ENCODE results near the gene ZNF559.

Gene ZNF559

GRCh38 chr19:9352505-9352904 is 28.5 kb downstream of the ZNF559 start:
- TF ChIP-seq, protein P1, sequence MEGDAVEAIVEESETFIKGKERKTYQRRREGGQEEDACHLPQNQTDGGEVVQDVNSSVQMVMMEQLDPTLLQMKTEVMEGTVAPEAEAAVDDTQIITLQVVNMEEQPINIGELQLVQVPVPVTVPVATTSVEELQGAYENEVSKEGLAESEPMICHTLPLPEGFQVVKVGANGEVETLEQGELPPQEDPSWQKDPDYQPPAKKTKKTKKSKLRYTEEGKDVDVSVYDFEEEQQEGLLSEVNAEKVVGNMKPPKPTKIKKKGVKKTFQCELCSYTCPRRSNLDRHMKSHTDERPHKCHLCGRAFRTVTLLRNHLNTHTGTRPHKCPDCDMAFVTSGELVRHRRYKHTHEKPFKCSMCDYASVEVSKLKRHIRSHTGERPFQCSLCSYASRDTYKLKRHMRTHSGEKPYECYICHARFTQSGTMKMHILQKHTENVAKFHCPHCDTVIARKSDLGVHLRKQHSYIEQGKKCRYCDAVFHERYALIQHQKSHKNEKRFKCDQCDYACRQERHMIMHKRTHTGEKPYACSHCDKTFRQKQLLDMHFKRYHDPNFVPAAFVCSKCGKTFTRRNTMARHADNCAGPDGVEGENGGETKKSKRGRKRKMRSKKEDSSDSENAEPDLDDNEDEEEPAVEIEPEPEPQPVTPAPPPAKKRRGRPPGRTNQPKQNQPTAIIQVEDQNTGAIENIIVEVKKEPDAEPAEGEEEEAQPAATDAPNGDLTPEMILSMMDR (IDR thresholded peaks at IDR 0.05; ENCODE audit: low read depth, low read length): no peak
- no peak overlapping the region for H3K4me3 ChIP-seq (ENCODE audit: low read depth, low read length)
- in situ Hi-C loops (cut with HindIII; ENCODE audit: low sequenced_read_pairs): no loop called here
- DNase-seq (ENCODE audit: low read depth, low spot score): no peak

DNA sequence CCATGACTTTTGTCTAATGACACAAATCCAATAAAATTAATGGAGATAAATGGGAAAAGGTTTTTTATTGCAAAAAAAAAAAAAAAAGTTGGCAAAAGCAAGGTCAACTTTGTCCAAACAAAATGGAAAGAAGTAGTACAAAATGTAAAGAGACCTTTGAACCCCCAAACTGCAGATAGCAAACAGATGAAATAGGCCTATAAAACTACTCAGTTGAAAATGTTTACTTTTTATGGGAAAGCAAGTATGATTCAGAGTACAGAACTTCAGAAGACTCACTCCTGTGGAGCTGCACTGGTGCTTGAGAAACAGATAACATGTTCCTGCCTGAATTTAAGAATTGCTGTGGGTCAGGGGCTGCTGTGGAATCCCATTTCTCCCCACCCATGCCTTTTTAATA is 29.0 kb downstream of the ZNF559 start:
- H3K4me3 ChIP-seq (ENCODE audit: low read depth, low read length): no peak overlapping the region
- no peak for DNase-seq (ENCODE audit: low read depth, low spot score)
- in situ Hi-C loops (cut with HindIII; ENCODE audit: low sequenced_read_pairs): no loop called here
- TF ChIP-seq, protein P1 (IDR thresholded peaks at IDR 0.05; ENCODE audit: low read depth, low read length): no peak

DNA sequence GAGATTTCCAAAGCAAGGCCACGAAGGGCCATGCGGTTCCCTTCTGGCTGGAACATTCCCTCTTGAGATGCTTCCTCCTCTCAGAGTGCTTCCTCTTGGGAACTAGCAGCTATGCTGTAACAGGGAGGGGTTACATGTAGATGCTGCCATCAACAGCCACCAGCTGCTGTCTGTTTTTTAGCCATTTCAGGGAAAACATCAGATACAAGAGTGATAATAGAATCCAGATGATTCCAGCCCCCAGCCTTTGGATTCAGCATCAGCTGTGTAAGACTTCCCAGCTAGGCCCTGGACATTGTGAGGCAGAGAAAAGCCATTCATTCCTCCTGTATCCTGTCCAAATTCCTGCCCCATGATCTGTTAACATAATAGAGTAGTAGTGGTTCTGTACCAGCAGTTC is 30.7 kb downstream of the ZNF559 start:
- in situ Hi-C loops (cut with HindIII; ENCODE audit: low sequenced_read_pairs): no loop called here
- DNase-seq (ENCODE audit: low read depth, low spot score): no peak
- H3K4me3 ChIP-seq (ENCODE audit: low read depth, low read length): no peak overlapping the region
- TF ChIP-seq, protein P1 (IDR thresholded peaks at IDR 0.05; ENCODE audit: low read depth, low read length): no peak

- H3K4me3 ChIP-seq (ENCODE audit: low read depth, low read length): peak within 1 kb of the TSS; percentile 49
- TF ChIP-seq, protein P1 (IDR thresholded peaks at IDR 0.05; ENCODE audit: low read depth, low read length): no peak
- in situ Hi-C loops (cut with HindIII; ENCODE audit: low sequenced_read_pairs): no loop called here
- peak; percentile 9 for DNase-seq (ENCODE audit: low read depth, low spot score)
Measured at GRCh38 chr19:9362905-9363304, 38.9 kb downstream of the ZNF559 start, which contains the start of gene ZNF177. TSS of gene ZNF177 (plus strand) at chr19:9363013. CDS start at chr19:9378312, 15,299 bp downstream.

GRCh38 chr19:9370738-9371619 is 47.0 kb downstream of the ZNF559 start:
- H3K4me3 ChIP-seq (ENCODE audit: low read depth, low read length): no peak overlapping the region
- DNase-seq (ENCODE audit: low read depth, low spot score): no peak
- in situ Hi-C loops (cut with HindIII; ENCODE audit: low sequenced_read_pairs): no loop called here
- TF ChIP-seq, protein P1 (IDR thresholded peaks at IDR 0.05; ENCODE audit: low read depth, low read length): no peak

DNA sequence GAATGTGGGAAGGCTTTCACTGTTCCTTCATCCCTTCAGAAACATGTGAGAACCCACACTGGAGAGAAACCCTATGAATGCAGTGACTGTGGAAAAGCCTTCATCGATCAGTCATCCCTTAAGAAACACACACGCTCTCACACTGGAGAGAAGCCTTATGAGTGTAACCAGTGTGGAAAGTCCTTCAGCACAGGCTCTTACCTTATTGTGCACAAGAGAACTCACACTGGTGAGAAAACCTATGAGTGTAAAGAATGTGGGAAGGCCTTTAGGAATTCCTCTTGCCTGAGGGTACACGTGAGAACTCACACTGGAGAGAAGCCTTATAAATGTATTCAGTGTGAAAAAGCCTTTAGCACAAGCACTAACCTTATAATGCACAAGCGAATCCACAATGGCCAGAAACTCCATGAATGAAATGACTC is 57.4 kb downstream of the ZNF559 start:
- in situ Hi-C loops (cut with HindIII; ENCODE audit: low sequenced_read_pairs): no loop called here
- DNase-seq (ENCODE audit: low read depth, low spot score): no peak
- no peak overlapping the region for H3K4me3 ChIP-seq (ENCODE audit: low read depth, low read length)
- TF ChIP-seq, protein P1 (IDR thresholded peaks at IDR 0.05; ENCODE audit: low read depth, low read length): no peak

Measured in astrocyte of the spinal cord (primary cell).